ENCODE results near the gene RIPK1. TPM values are rescaled to one million over a fixed set of nuclear protein-coding genes. Genes with fewer than 3 reads are reported as not detected.

Gene RIPK1
- total and polyA plus RNA-seq, 2 of the 8 experiments (the other 6 are each of a cell fraction or from before 2014, with no cell fraction given) = 5.9 to 22.9 TPM

DNA sequence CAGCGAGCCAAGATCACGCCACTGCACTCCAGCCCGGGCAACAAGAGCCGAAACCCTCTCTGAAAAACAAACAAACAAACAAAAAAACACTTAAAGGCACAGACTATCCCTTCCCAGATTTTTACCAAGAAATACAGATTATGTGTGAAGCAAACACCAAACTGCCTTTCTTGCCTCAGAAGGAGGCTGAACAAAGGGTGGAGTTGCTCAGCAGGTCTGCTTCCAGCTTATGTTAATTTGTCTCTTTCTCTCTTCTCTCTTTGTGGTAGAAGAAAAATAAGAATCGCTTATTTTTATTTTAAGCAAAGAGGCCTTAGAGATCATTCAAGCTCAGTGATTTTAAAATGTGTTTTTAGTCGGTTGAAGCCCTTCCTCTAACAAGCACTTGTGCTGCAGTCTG is 74.9 kb downstream of the RIPK1 start:
- H4K5ac ChIP-seq (ENCODE audit: insufficient read length, low read depth, low read length) = peak overlapping the region; percentile 10
- H3K23me2 ChIP-seq (ENCODE audit: low read depth, low read length) = peaks cover 8% of the 10 kb centered on the region; the same call in 1 of the 2 replicates
- no peak overlapping the region for H4K8ac ChIP-seq (ENCODE audit: extremely low read depth, insufficient read depth, low read length)
- no peak overlapping the region for H2BK12ac ChIP-seq (ENCODE audit: low read depth, low read length)
- H3K27ac ChIP-seq (ENCODE audit: low read depth, low read length) = 0 out of 2 replicates have a peak overlapping the region, but pooled peaks have one; percentile 21
- no peaks in the 10 kb centered on the region for H4K20me1 ChIP-seq (replicated peaks in 1 of 2; ENCODE audit: control insufficient read depth in 1 of 2, insufficient read depth in 2 of 2, low read length in 2 of 2)
- H2BK5ac ChIP-seq (ENCODE audit: low read depth, low read length) = no peak overlapping the region
- 88% methylated on average over 6 of the region's 6 CpGs; no CpG with 5 or more reads in 1 of the 2 experiments for WGBS, 2 experiments (ENCODE audit: extremely low coverage in 1 of 2, insufficient coverage in 1 of 2, insufficient read length in 1 of 2, insufficient replicate concordance in 2 of 2, low coverage in 1 of 2, low lambda C conversion rate in 2 of 2, missing lambda C conversion rate in 1 of 2)
- H3K4me1 ChIP-seq (replicated peaks in 1 of 4; ENCODE audit: control insufficient read depth in 3 of 4, insufficient read depth in 4 of 4, low read length in 3 of 4) = peaks cover 2 to 7% (median 3%) of the 10 kb centered on the region in 4 experiments; a peak in 6 of 7 replicates
- no peak overlapping the region for H3K4me3 ChIP-seq (ENCODE audit: extremely low read depth in 1 of 4, insufficient read depth in 2 of 4, low read depth in 3 of 4, low read length in 4 of 4)
- no peaks in the 10 kb centered on the region for H3K79me2 ChIP-seq (ENCODE audit: control insufficient read depth in 1 of 2, insufficient read depth in 2 of 2, low read length in 2 of 2)
- no peak for FAIRE-seq
- TF ChIP-seq FOSL1 (IDR thresholded peaks at IDR 0.05; ENCODE audit: insufficient read depth, low read depth, low read length) (no peak), SUZ12 (IDR thresholded peaks at IDR 0.05; ENCODE audit: low read length) (no peak), SRF (IDR thresholded peaks at IDR 0.05; ENCODE audit: low read depth, low read length) (no peak), NRF1 (IDR thresholded peaks at IDR 0.05; ENCODE audit: low read depth, low read length) (no peak), SIX5 (IDR thresholded peaks at IDR 0.05; ENCODE audit: low read depth, low read length) (no peak), KDM5A (IDR thresholded peaks at IDR 0.05; ENCODE audit: low read length) (no peak), EZH2 (IDR thresholded peaks at IDR 0.05; ENCODE audit: low read depth, low read length, severe bottlenecking) (no peak), TEAD4 (IDR thresholded peaks at IDR 0.05; ENCODE audit: low read depth, low read length) (no peak)
- TF ChIP-seq, protein P1, sequence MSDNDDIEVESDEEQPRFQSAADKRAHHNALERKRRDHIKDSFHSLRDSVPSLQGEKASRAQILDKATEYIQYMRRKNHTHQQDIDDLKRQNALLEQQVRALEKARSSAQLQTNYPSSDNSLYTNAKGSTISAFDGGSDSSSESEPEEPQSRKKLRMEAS (IDR thresholded peaks at IDR 0.05) = no peak
- H3K14ac ChIP-seq (ENCODE audit: insufficient read length) = no peak overlapping the region
- peaks cover 3% of the 10 kb centered on the region for H3K79me1 ChIP-seq (ENCODE audit: low read depth, low read length)
- H2BK15ac ChIP-seq (ENCODE audit: low read length) = no peak overlapping the region
- POLR2A ChIA-PET (ENCODE audit: partially characterized antibody) = interaction anchor here (0.6 to 7.3 kb wide), 10 partner anchors 8 to 124 kb away, joined by 3 to 56 read pairs (median 4); no protein-coding TSS in a partner anchor
- H2AK5ac ChIP-seq (ENCODE audit: low read depth, low read length) = no peak overlapping the region
- no peak overlapping the region for H3K23ac ChIP-seq (ENCODE audit: insufficient read length)
- H3K4me2 ChIP-seq (ENCODE audit: insufficient read depth in 1 of 2, low read depth in 2 of 2, low read length in 2 of 2) = no peak overlapping the region
- no peak overlapping the region for H2BK120ac ChIP-seq (replicated peaks; ENCODE audit: low read depth, low read length)
- no peak overlapping the region for H3K56ac ChIP-seq (replicated peaks; ENCODE audit: insufficient read length, low read depth, low read length)
- no peaks in the 10 kb centered on the region for H3K27me3 ChIP-seq (replicated peaks in 1 of 4; ENCODE audit: control insufficient read depth in 3 of 4, extremely low read depth in 1 of 4, insufficient read depth in 3 of 4, low read length in 3 of 4)
- no peaks in the 10 kb centered on the region for H3K9me3 ChIP-seq (ENCODE audit: insufficient read depth in 2 of 2, low read depth in 1 of 2, low read length in 1 of 2)
- peaks cover 10 to 60% (median 35%) of the 10 kb centered on the region in 4 experiments for H3K36me3 ChIP-seq (ENCODE audit: control insufficient read depth in 2 of 4, insufficient read depth in 4 of 4, low read length in 3 of 4)
- no peak overlapping the region for H2AFZ ChIP-seq (ENCODE audit: low read length)
- H4K91ac ChIP-seq (replicated peaks; ENCODE audit: insufficient read length, low read length) = no peak overlapping the region
- no peak overlapping the region for H2BK20ac ChIP-seq (ENCODE audit: low read length)
- CTCF ChIA-PET (ENCODE audit: partially characterized antibody) = interaction anchor here (0.7 to 2.0 kb wide), 8 partner anchors 11 to 108 kb away, joined by 3 to 7 read pairs (median 3); no protein-coding TSS in a partner anchor
- peak overlapping the region in 1 of 4 experiments; percentile 19; a peak in 1 of 7 replicates for H3K9ac ChIP-seq (replicated peaks in 1 of 4; ENCODE audit: extremely low read depth in 1 of 4, low read depth in 3 of 4, low read length in 3 of 4)
- H3K18ac ChIP-seq (ENCODE audit: extremely low read depth, low read length) = no peak overlapping the region
- DNase-seq (ENCODE audit: low read depth in 1 of 2, low spot score in 2 of 2) = no peak
- H3K4ac ChIP-seq (replicated peaks; ENCODE audit: insufficient read length, low read depth, low read length) = no peak overlapping the region
